Breast epithelium (tissue), 4 donors: ENCODE data around the gene CDC42EP1. TPM values are rescaled to one million over a fixed set of nuclear protein-coding genes. Genes with fewer than 3 reads are reported as not detected.
A peak's percentile ranks its signal among the peaks of the same experiment; 100 is the strongest.

ENCODE experiments used
- DNase-seq, 2 donors: peaks; one replicate each; pipeline ENCODE4 v3.0.0-alpha.2; 2019; ENCODE audit warnings: low spot score in 2 of 2
- H3K27ac ChIP-seq, 2 donors: fragments of 200-600 bp; sonication (generic) in 1 of 2; one replicate each; pipeline ENCODE4 v1.5.1; 2016 to 2019; ENCODE audit warnings: mild to moderate bottlenecking in 1 of 2
- H3K27me3 ChIP-seq, 2 donors: fragments of 200-600 bp; sonication (generic) in 1 of 2; one replicate each; pipeline versions ENCODE4 v1.5.1 to v1.6.0; 2017 to 2019; ENCODE audit warnings: control low read depth in 1 of 2, mild to moderate bottlenecking in 1 of 2
- H3K36me3 ChIP-seq: fragments of 200-600 bp; one replicate; pipeline ENCODE4 v1.5.1; 2019
- H3K4me1 ChIP-seq, 2 donors: fragments of 200-600 bp; sonication (generic); one replicate each; pipeline ENCODE4 v1.5.1; 2016 to 2019; ENCODE audit warnings: control low read depth in 1 of 2
- H3K4me3 ChIP-seq, 3 donors: fragments of 200-600 bp; sonication (generic); 1 replicate in 2 of 3; 2 replicates in 1 of 3; pipeline ENCODE4 v1.5.1; 2016 to 2019; ENCODE audit warnings: mild to moderate bottlenecking in 3 of 3, moderate library complexity in 2 of 3
- H3K9me3 ChIP-seq, 2 donors: fragments of 200-600 bp; sonication (generic) in 1 of 2; one replicate each; pipeline ENCODE4 v1.5.1; 2016 to 2019; ENCODE audit warnings: control low read depth in 1 of 2
- POLR2A ChIP-seq: fragments of 450-650 bp; IDR thresholded peaks from one replicate; pipeline ENCODE4 v1.6.1; 2016; ENCODE audit warnings: antibody characterized with exemption, mild to moderate bottlenecking, moderate library complexity
- POLR2AphosphoS5 ChIP-seq, 3 donors: sonication (generic); formaldehyde crosslinking; IDR thresholded peaks; one replicate each; pipeline ENCODE4 v1.6.1; 2017; ENCODE audit warnings: antibody characterized with exemption in 3 of 3
- intact Hi-C: fragments of 100-400 bp; cut with DNase I; formaldehyde crosslinking; loops from one replicate; pipeline ENCODE4 v1.15.1; 2023; ENCODE audit warnings: low total_unique reads
- total RNA-seq, 3 donors: library from RNA; depleted of rRNA; stranded (reverse); fragments of >200 nt; gene quantifications; one replicate each; pipeline ENCODE4 v1.1.0, GENCODE V29; 2016
- TF ChIP-seq, protein P1 (sequence below), 3 donors: fragments of 450-650 bp; IDR thresholded peaks; one replicate each; pipeline ENCODE4 v1.5.1; 2016 to 2017; ENCODE audit warnings: antibody characterized with exemption in 3 of 3, mild to moderate bottlenecking in 3 of 3, moderate library complexity in 3 of 3

Gene CDC42EP1
- total RNA-seq, 3 donors from 2014 or later: 13.8 to 43.0 (median 29.8) TPM

DNA sequence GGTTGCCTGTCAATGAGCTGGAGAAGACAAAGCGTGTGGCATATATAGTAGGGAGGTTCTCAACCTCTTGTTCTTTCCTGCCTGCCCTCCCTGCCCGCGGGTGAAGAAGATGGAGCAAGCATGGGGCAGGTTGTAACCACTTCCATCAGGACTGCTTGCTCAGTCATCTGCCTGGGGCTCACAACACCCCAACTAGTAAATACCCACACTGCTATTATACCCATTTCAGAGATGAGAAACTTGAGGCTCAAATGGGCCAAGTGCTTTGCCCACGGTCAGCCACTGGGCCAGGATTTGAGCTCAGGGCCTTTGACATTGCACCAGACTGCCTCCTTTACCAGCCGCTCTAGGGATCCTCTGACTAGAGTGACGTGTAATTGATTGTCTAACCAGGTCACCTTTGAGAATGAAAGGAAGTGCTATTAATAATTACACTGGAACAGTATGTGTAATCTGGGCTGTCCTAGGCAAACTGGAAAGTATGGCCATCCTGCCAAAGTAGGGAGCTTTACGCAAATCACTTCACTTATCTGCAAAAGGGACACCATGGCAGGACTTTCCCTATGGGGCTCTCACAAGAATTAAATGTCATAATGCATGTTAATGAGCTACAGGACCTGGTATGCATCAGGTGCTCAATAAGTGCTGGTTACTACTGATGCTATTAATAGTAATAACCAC is 2.8 kb upstream of the CDC42EP1 start:
- Histone ChIP-seq H3K4me1 (peaks cover 6 to 15% of the 10 kb centered on the region in 2 donors), H3K27me3 (no peaks in the 10 kb centered on the region), H3K27ac (peak overlapping the region in 1 of 2 donors; percentile 13), H3K9me3 (no peaks in the 10 kb centered on the region), H3K4me3 (no peak overlapping the region), H3K36me3 (no peaks in the 10 kb centered on the region)
- no peak for TF ChIP-seq POLR2A
- TF ChIP-seq POLR2AphosphoS5 (IDR thresholded peaks at IDR 0.05): no peak
- TF ChIP-seq, protein P1, sequence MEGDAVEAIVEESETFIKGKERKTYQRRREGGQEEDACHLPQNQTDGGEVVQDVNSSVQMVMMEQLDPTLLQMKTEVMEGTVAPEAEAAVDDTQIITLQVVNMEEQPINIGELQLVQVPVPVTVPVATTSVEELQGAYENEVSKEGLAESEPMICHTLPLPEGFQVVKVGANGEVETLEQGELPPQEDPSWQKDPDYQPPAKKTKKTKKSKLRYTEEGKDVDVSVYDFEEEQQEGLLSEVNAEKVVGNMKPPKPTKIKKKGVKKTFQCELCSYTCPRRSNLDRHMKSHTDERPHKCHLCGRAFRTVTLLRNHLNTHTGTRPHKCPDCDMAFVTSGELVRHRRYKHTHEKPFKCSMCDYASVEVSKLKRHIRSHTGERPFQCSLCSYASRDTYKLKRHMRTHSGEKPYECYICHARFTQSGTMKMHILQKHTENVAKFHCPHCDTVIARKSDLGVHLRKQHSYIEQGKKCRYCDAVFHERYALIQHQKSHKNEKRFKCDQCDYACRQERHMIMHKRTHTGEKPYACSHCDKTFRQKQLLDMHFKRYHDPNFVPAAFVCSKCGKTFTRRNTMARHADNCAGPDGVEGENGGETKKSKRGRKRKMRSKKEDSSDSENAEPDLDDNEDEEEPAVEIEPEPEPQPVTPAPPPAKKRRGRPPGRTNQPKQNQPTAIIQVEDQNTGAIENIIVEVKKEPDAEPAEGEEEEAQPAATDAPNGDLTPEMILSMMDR (IDR thresholded peaks at IDR 0.05): no peak
- no peak for DNase-seq
- intact Hi-C loops: no loop called here

DNA sequence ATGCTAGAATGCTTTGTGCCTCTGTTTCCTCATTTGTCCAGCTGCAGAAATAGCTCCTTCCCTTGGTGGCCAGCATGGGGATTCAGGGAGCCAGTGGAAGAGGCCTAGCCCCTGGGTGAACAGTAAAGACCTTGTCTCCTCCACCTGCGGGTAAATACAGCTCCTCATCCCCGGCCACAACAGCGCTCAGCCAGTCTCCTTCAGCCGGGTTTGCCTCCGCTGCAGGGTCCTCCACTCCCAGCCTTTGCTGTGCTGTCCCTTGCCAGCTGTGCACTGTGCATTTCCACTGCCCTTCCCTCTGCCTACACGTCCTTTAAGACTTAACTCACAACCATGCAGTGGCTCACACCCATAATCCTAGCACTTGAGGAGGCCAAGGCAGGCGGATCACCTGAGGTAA is 1.5 kb upstream of the CDC42EP1 start:
- Histone ChIP-seq H3K36me3 (no peaks in the 10 kb centered on the region), H3K4me3 (no peak overlapping the region), H3K4me1 (peaks cover 5 to 22% of the 10 kb centered on the region in 2 donors), H3K27ac (peak overlapping the region; percentile 22 to 99), H3K9me3 (no peaks in the 10 kb centered on the region), H3K27me3 (no peaks in the 10 kb centered on the region)
- TF ChIP-seq, protein P1 (IDR thresholded peaks at IDR 0.05): no peak
- TF ChIP-seq POLR2A: no peak
- TF ChIP-seq POLR2AphosphoS5 (IDR thresholded peaks at IDR 0.05): no peak
- intact Hi-C loops: no loop called here
- DNase-seq: no peak

GRCh38 chr22:37559521-37559900 is 769 bp upstream of the CDC42EP1 start:
- intact Hi-C loops: no loop called here
- Histone ChIP-seq H3K27ac (peak overlapping the region; percentile 97 to 99), H3K27me3 (no peaks in the 10 kb centered on the region), H3K9me3 (no peaks in the 10 kb centered on the region), H3K36me3 (no peaks in the 10 kb centered on the region), H3K4me1 (peaks cover 5 to 29% of the 10 kb centered on the region in 2 donors), H3K4me3 (peak overlapping the region; percentile 73 to 80 (median 77))
- TF ChIP-seq POLR2A (no peak), POLR2AphosphoS5 (IDR thresholded peaks at IDR 0.05) (no peak)
- TF ChIP-seq, protein P1 (IDR thresholded peaks at IDR 0.05): no peak
- no peak for DNase-seq

DNA sequence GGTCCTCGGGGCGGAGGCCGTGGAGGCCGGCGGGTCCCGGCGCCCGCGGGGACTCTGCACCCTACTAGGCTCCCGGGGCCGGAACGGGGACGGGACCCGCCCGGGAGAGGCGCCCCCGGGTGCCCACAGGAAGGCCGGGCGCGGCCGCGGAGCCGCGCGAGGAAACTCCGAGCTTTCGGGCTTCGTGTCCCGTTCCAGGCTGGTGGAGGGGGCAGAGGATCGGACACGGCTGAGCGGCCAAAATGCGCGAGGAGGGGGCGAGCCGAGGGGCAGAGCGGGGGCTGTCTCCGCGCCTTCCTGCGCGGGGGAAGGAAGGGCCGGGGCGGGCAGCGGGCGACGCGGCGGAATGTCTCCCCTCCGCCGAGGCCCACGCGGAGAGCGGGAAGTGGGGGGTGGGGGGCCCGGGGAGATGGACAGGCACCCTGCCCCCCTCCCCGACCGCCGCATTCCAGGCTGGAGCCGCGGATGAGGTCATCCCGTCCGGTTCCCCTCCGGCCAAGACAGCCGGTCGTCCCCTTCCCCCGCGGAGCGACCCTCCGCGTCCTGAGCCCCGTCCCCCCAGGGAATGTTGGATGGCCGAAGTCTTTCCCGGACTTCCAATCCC is 430 bp downstream of the CDC42EP1 start:
- intact Hi-C loops: no loop called here
- H3K4me1 ChIP-seq: peaks cover 5 to 32% of the 10 kb centered on the region in 2 donors

More for the DNA sequence above, 430 bp downstream of the CDC42EP1 start:
- DNase-seq: no peak
- Histone ChIP-seq H3K9me3 (no peaks in the 10 kb centered on the region), H3K27me3 (no peaks in the 10 kb centered on the region), H3K27ac (peak overlapping the region; percentile 97 to 99), H3K4me3 (peak overlapping the region; percentile 73 to 80 (median 77)), H3K36me3 (no peaks in the 10 kb centered on the region)
- peak in 2 of 3 donors; percentile 15 to 40 for TF ChIP-seq POLR2AphosphoS5 (IDR thresholded peaks at IDR 0.05)
- TF ChIP-seq, protein P1 (IDR thresholded peaks at IDR 0.05): no peak
- no peak for TF ChIP-seq POLR2A
